Left ventricle myocardium inferior (tissue), 1 donor: ENCODE measurements around the gene GNAQ. TPM values are rescaled to one million over a fixed set of nuclear protein-coding genes. Genes with fewer than 3 reads are reported as not detected.
"Not testable (repeated sequence)": the region's sequence is repeated elsewhere in the genome, so short reads cannot be mapped to it uniquely, and the experiment has no call there.

Experiments
- DNase-seq: peaks from one replicate; pipeline ENCODE4 v3.0.0-alpha.2; 2020
- H3K27ac ChIP-seq: fragments of 200-600 bp; replicated peaks from 2 replicates; pipeline ENCODE4 v1.8.0; 2021
- H3K27me3 ChIP-seq: fragments of 200-600 bp; 2 replicates; pipeline ENCODE4 v1.8.0; 2021; ENCODE audit warnings: low read depth
- H3K36me3 ChIP-seq: fragments of 200-600 bp; 2 replicates; pipeline ENCODE4 v1.8.0; 2021
- H3K4me1 ChIP-seq: fragments of 200-600 bp; 2 replicates; pipeline ENCODE4 v1.8.0; 2021
- H3K4me3 ChIP-seq: fragments of 200-600 bp; 2 replicates; pipeline ENCODE4 v1.8.0; 2021; ENCODE audit warnings: mild to moderate bottlenecking, moderate library complexity
- H3K9me3 ChIP-seq: fragments of 200-600 bp; replicated peaks from 2 replicates; pipeline ENCODE4 v1.8.0; 2021
- intact Hi-C: fragments of 100-400 bp; cut with micrococcal nuclease; formaldehyde crosslinking; loops from one replicate; pipeline ENCODE4 v1.11.0; 2022
- total RNA-seq: library from RNA; stranded (reverse); fragmentation: NEBNext Ultra II Directional; extraction: Animal tissue kit (Norgen Biotek cat#: 25700); gene quantifications from one replicate; pipeline ENCODE4 v1.2.1, GENCODE V29; 2021
- TF ChIP-seq, protein P1 (sequence below): fragments of 200-600 bp; IDR thresholded peaks from 2 replicates; pipeline ENCODE4 v1.8.0; 2021; ENCODE audit warnings: antibody characterized with exemption, mild to moderate bottlenecking, borderline replicate concordance
- donor health status: DM: no; HTN: yes; CAD: no; lungs with severe emphysema.

The GNAQ gene
- total RNA-seq, 1 donor from 2014 or later: 15.2 TPM

DNA sequence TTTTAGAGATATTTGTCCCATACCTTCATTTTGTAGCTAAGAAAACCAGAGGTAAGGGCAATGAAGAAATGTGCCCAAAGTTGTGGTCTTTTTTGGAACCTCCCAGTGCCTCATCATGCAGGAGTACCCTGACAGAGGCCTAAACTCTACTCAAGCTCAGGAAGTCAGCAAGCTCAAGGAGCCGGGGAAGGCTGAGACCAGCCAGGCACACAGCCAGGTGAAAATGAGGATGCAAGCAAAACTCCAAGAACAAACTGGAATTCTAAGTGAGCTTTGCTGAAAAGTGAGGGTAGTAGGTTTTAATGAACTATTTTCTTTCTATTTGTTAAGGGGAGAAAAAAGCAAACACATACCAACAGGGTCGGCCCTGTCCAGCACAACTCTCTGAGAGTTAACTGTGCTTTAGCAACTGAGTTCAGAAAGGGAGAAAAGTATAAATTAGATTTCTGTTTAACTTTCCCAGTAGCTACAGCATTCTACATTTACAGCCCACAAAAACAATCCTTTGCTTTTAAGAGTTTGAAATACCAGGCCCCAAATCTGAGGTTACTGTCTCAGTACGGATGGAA lies 146.4 kb downstream of the GNAQ start:
- no peak for DNase-seq
- no peak overlapping the region for H3K27ac ChIP-seq
- no peak overlapping the region for H3K4me3 ChIP-seq
- intact Hi-C loops: no loop called here
- H3K36me3 ChIP-seq: no peaks in the 10 kb centered on the region
- H3K9me3 ChIP-seq: no peaks in the 10 kb centered on the region
- no peaks in the 10 kb centered on the region for H3K27me3 ChIP-seq
- peaks cover 28% of the 10 kb centered on the region for H3K4me1 ChIP-seq
- TF ChIP-seq, protein P1, sequence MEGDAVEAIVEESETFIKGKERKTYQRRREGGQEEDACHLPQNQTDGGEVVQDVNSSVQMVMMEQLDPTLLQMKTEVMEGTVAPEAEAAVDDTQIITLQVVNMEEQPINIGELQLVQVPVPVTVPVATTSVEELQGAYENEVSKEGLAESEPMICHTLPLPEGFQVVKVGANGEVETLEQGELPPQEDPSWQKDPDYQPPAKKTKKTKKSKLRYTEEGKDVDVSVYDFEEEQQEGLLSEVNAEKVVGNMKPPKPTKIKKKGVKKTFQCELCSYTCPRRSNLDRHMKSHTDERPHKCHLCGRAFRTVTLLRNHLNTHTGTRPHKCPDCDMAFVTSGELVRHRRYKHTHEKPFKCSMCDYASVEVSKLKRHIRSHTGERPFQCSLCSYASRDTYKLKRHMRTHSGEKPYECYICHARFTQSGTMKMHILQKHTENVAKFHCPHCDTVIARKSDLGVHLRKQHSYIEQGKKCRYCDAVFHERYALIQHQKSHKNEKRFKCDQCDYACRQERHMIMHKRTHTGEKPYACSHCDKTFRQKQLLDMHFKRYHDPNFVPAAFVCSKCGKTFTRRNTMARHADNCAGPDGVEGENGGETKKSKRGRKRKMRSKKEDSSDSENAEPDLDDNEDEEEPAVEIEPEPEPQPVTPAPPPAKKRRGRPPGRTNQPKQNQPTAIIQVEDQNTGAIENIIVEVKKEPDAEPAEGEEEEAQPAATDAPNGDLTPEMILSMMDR: no peak

DNA sequence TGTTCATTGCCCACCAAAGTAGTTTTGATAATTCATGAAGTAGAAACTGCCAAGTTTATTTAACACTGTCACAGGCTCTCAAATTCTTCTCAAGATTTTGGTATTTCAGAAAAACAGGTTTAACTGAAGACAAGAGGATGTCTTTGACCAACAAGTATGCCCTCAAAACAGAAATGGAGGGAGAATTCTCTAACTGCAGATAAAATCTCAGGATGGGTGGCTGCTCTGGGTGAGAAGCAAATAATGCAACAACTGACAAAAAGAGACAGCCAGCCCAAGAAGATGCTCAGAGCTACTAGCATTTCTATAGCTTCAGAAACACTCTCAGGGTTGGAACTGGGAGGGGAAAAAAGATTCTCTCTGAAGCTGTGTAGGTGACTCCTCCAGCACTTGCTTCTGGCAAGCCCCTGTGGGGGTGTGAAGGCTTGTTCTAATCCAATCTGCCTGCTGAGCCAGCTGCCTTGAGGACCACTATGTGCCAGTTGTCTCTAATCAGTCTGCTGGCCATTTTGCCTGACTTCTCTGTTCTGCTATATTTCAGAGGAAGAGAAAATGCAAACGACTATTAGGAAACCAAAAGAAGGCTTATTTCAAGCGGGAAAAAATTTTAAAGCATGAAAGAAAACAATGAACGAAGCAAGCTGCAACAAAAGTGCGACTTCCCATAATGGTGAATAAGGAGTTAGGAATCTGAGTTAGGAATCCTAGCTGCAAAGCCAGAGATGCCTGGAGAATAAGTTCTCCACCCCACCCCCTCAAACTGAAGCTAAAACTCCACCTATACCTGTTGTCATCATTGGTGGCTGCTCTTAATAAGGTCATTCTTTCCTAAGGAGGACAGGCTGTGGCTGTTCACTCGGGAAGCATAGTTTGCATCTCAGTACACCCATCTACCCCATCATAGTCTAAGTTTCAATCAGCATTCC lies 147.5 kb downstream of the GNAQ start:
- no peak overlapping the region for H3K4me3 ChIP-seq
- intact Hi-C loops: no loop called here
- no peaks in the 10 kb centered on the region for H3K36me3 ChIP-seq
- no peak overlapping the region for H3K27ac ChIP-seq
- TF ChIP-seq, protein P1: no peak
- DNase-seq: no peak
- H3K4me1 ChIP-seq: peaks cover 28% of the 10 kb centered on the region
- no peaks in the 10 kb centered on the region for H3K9me3 ChIP-seq
- H3K27me3 ChIP-seq: no peaks in the 10 kb centered on the region

DNA sequence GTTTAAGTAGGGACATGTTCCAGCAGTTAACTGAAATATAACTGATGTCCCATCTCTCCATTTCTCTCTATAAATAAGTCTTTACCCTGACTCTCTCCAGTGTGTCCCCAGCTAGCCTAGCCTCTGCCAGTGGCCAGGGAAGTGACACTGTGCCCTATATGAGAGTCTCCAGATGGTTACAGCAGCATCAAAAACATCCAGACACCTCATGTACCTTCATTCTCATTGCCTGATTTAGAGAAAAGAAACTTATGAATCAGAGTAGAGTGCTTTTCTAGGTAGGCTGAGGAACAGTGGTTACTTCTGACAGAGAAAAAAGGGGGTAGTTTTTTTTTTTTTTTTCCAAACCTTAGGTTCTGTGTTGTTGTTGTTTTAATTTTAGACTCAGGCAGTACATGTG lies 148.5 kb downstream of the GNAQ start:
- Histone ChIP-seq H3K4me3 (no peak overlapping the region), H3K9me3 (no peaks in the 10 kb centered on the region), H3K36me3 (no peaks in the 10 kb centered on the region), H3K27me3 (no peaks in the 10 kb centered on the region), H3K27ac (no peak overlapping the region), H3K4me1 (peaks cover 28% of the 10 kb centered on the region)
- no peak for DNase-seq
- intact Hi-C loops: no loop called here
- TF ChIP-seq, protein P1: no peak

DNA sequence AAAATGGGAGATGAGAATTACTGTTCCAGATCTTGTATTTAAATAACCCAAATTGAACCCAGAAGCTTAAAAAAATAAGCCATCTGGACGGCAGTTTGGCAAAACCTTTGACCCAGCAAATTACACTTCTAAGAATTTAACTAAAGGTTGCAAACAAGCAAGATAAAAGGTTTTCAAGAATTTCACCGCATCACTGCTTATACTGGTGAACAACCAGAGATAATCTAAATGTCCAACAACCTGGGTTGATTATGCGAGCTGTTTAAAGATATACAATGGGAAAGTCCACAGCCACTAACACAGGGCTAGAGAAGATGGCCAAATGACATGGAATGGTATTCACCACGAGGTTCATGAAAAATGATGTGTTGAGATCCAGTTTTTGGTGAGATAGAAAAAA lies 149.3 kb downstream of the GNAQ start:
- intact Hi-C loops: no loop called here
- TF ChIP-seq, protein P1: no peak
- H3K36me3 ChIP-seq: no peaks in the 10 kb centered on the region
- no peaks in the 10 kb centered on the region for H3K9me3 ChIP-seq
- H3K27ac ChIP-seq: no peak overlapping the region
- DNase-seq: no peak
- H3K4me3 ChIP-seq: no peak overlapping the region
- H3K27me3 ChIP-seq: no peaks in the 10 kb centered on the region
- peaks cover 28% of the 10 kb centered on the region for H3K4me1 ChIP-seq

DNA sequence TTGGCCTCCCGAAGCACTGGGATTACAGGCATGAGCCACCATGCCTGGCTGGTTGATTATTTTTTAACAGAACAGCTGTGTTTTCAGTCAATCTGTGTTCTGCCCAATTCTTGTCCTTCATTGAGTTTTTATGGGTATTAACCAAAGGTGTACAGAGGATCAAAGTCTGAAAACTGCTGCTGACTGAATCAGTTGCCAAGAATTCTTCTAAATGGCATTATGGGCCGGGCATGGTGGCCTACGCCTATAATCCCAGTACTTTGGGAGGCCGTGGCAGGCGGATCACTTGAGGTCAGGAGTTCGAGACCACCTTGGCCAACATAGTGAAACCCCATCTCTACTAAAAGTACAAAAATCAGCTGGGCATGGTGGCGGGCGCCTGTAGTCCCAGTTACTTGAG lies 150.0 kb downstream of the GNAQ start:
- H3K27me3 ChIP-seq, H3K27ac ChIP-seq, DNase-seq, H3K9me3 ChIP-seq, H3K4me3 ChIP-seq, H3K36me3 ChIP-seq, intact Hi-C loops: not testable (repeated sequence)
- peaks cover 32% of the 10 kb centered on the region for H3K4me1 ChIP-seq

DNA sequence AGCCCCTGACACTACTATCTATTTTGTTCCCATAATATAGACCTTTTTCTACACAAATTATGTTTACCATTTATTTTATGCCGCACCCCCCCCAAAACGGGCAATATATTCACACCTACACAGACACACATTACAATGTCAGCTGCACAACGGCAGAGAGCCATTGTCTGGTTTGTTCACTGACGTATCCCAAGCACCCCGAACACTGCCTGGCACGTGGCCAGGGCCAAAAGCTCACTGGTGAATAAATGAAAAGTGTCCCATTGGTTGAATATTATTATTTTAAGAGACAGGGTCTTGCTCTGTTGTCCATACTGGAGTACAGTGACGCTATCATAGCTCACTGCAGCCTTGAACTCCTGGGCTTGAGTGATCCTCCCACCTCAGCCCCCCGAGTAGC lies 150.5 kb downstream of the GNAQ start:
- H3K27ac ChIP-seq: no peak overlapping the region

More for the DNA sequence above, 150.5 kb downstream of the GNAQ start:
- no peak overlapping the region for H3K4me3 ChIP-seq
- no peaks in the 10 kb centered on the region for H3K27me3 ChIP-seq
- intact Hi-C loops: no loop called here
- H3K9me3 ChIP-seq: no peaks in the 10 kb centered on the region
- DNase-seq: no peak
- TF ChIP-seq, protein P1: no peak
- H3K36me3 ChIP-seq: no peaks in the 10 kb centered on the region
- peaks cover 37% of the 10 kb centered on the region for H3K4me1 ChIP-seq
